SH-SY5Y (cell line): ENCODE results near the gene ANKDD1A.

ENCODE experiments used
- GATA2 ChIP-seq: IDR thresholded peaks from 2 replicates; pipeline ENCODE4 v1.6.1; 2011; ENCODE audit warnings: mild to moderate bottlenecking, low read depth, low read length
- GATA3 ChIP-seq: IDR thresholded peaks from 2 replicates; pipeline ENCODE4 v1.6.1; 2011; ENCODE audit warnings: low read depth, mild to moderate bottlenecking, low read length, moderate library complexity

DNA sequence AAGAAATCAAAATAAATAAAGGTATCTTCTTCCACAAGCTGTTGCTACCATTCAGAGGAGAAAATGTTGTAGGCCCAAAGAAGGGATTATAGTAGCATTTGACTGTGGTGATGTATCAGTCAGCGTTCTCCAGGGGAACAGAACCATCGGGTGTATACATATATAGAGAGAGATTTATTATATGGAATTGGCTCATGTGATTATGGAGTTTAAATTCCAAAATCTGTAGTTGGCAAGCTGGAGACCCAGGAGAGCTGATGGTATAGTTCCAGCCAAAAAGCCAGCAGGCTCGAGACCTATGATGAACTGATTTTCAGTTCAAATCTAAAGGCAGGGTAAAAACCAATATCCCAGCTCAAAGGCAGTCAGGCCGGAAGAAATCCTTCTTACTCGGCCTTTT, 85.4 kb downstream of the ANKDD1A start:
- TF ChIP-seq GATA3 (no peak), GATA2 (no peak)
